Neural progenitor cell (in vitro differentiated cells): ENCODE measurements around the gene EFCC1. TPM values are rescaled to one million over a fixed set of nuclear protein-coding genes. Genes with fewer than 3 reads are reported as not detected.

Experiments
- DNase-seq: peaks from one replicate; pipeline ENCODE4 v3.0.0-alpha.2; 2016; ENCODE audit warnings: low spot score
- H2AFZ ChIP-seq: fragments of 200-600 bp; sonication (generic); replicated peaks from 2 replicates; pipeline ENCODE4 v1.6.1; 2016; ENCODE audit warnings: antibody characterized with exemption
- H3F3A ChIP-seq: fragments of 200-600 bp; sonication (generic); 2 replicates; pipeline ENCODE4 v1.6.1; 2016; ENCODE audit warnings: antibody characterized with exemption, low read depth
- H3K27ac ChIP-seq: fragments of 200-600 bp; sonication (generic); 2 replicates; pipeline ENCODE4 v1.5.1; 2016; ENCODE audit warnings: mild to moderate bottlenecking
- H3K27me3 ChIP-seq: fragments of 200-600 bp; sonication (generic); 2 replicates; pipeline ENCODE4 v1.6.1; 2016; ENCODE audit warnings: mild to moderate bottlenecking, moderate library complexity
- H3K36me3 ChIP-seq: fragments of 200-600 bp; sonication (generic); 2 replicates; pipeline ENCODE4 v1.5.1; 2016
- H3K4me1 ChIP-seq: fragments of 200-600 bp; sonication (generic); 2 replicates; pipeline ENCODE4 v1.6.1; 2016; ENCODE audit warnings: mixed run types
- H3K4me2 ChIP-seq: fragments of 200-600 bp; sonication (generic); 2 replicates; pipeline ENCODE4 v1.6.1; 2016
- H3K4me3 ChIP-seq: fragments of 200-600 bp; sonication (generic); 2 replicates; pipeline ENCODE4 v1.5.1; 2016
- H3K79me2 ChIP-seq: fragments of 200-600 bp; sonication (generic); 2 replicates; pipeline ENCODE4 v1.6.1; 2016; ENCODE audit warnings: low read depth
- H3K9ac ChIP-seq: fragments of 200-600 bp; sonication (generic); 2 replicates; pipeline ENCODE4 v1.6.1; 2016
- H3K9me3 ChIP-seq: fragments of 200-600 bp; sonication (generic); 2 replicates; pipeline ENCODE4 v1.5.1; 2016; ENCODE audit warnings: low read depth
- H4K20me1 ChIP-seq: fragments of 200-600 bp; sonication (generic); 2 replicates; pipeline ENCODE4 v1.6.1; 2016; ENCODE audit warnings: low read depth
- H3K27ac Mint-ChIP-seq: 3 replicates; pipeline ENCODE4 v1.8.0; 2021; ENCODE audit warnings: mixed read lengths
- H3K27me3 Mint-ChIP-seq: 2 replicates; pipeline ENCODE4 v1.8.0; 2022; ENCODE audit warnings: low read depth, mild to moderate bottlenecking, inconsistent platforms, moderate library complexity, mixed read lengths; ENCODE audit not compliant: insufficient read depth
- H3K36me3 Mint-ChIP-seq: 3 replicates; pipeline ENCODE4 v1.8.0; 2021; ENCODE audit warnings: mixed read lengths
- H3K4me1 Mint-ChIP-seq: 3 replicates; pipeline ENCODE4 v1.8.0; 2021; ENCODE audit warnings: mixed read lengths
- H3K4me3 Mint-ChIP-seq: 3 replicates; pipeline ENCODE4 v1.8.0; 2021; ENCODE audit warnings: mild to moderate bottlenecking, moderate library complexity, mixed read lengths
- H3K9me3 Mint-ChIP-seq: 3 replicates; pipeline ENCODE4 v1.8.0; 2020; ENCODE audit warnings: mixed read lengths
- CTCF ChIP-seq: fragments of 200-600 bp; sonication (generic); IDR thresholded peaks from 2 replicates; pipeline ENCODE4 v1.5.1; 2017; ENCODE audit warnings: antibody characterized with exemption, mild to moderate bottlenecking
- EZH2 ChIP-seq: fragments of 200-600 bp; sonication (generic); IDR thresholded peaks from 2 replicates; pipeline ENCODE4 v1.6.1; 2017; ENCODE audit warnings: antibody characterized with exemption, mild to moderate bottlenecking, moderate library complexity
- EZH2phosphoT487 ChIP-seq: fragments of 200-600 bp; sonication (generic); IDR thresholded peaks from 2 replicates; pipeline ENCODE4 v1.6.1; 2017; ENCODE audit warnings: antibody characterized with exemption
- total RNA-seq: library from RNA; depleted of rRNA; stranded (reverse); fragments of >200 nt; gene quantifications from 2 replicates; pipeline ENCODE4 v1.2.3, GENCODE V29; 2015; ENCODE audit warnings: low replicate concordance

EFCC1 gene
- total RNA-seq, 1 donor from 2014 or later, result 1.1 TPM

DNA sequence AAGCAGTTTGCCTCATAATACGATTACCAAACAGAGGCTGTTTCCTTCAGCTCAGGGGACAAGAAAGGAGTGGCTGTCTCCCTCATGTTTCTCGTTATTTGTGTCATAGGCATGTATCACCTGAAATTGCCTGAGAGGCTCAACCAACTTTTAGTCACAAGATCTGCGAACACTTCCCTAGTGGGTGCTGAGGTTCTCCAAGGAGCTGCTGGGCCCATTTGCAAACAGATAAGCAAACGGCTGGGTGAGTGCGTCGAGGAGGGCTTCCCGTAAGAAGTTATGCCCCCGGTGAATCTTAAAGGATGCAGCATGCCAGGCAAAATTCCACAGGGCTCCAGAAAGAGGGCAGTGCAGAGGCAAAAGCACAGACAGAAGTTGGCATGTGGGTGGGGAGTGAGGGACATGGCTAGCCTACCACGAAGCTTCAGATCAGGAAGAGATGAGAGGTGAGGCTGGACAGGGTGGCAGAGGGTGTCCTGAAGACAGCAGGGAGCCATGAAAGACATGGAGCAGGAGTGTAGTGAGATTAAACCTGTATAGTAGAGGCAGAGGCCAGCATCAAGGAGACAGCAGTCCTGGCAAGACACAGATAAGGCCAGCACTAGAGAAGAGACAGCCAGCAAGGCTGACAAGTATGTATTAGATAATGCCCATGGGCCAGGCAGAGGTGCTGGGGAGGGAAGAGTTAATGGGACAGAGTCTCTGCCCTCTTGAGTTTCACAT, 55.5 kb downstream of the EFCC1 start:
- Histone ChIP-seq H3K9ac (no peak overlapping the region), H3K4me2 (no peak overlapping the region), H3K9me3 (no peaks in the 10 kb centered on the region), H3F3A (no peaks in the 10 kb centered on the region), H2AFZ (no peak overlapping the region), H3K4me1 (no peaks in the 10 kb centered on the region), H3K4me3 (no peak overlapping the region), H3K79me2 (no peaks in the 10 kb centered on the region), H3K27me3 (no peaks in the 10 kb centered on the region), H4K20me1 (no peaks in the 10 kb centered on the region), H3K27ac (no peak overlapping the region), H3K36me3 (no peaks in the 10 kb centered on the region)
- H3K36me3 Mint-ChIP-seq, result no peaks in the 10 kb centered on the region
- no peak overlapping the region for H3K27ac Mint-ChIP-seq
- TF ChIP-seq EZH2 (no peak), EZH2phosphoT487 (no peak), CTCF (no peak)
- H3K9me3 Mint-ChIP-seq, result no peaks in the 10 kb centered on the region
- DNase-seq, result no peak
- peaks cover 36% of the 10 kb centered on the region for H3K4me1 Mint-ChIP-seq
- H3K27me3 Mint-ChIP-seq, result peaks cover 2% of the 10 kb centered on the region
- H3K4me3 Mint-ChIP-seq, result no peak overlapping the region

GRCh38 chr3:129057249-129057648, 56.1 kb downstream of the EFCC1 start:
- Mint-ChIP-seq H3K36me3 (no peaks in the 10 kb centered on the region), H3K9me3 (no peaks in the 10 kb centered on the region), H3K27me3 (peaks cover 2% of the 10 kb centered on the region), H3K4me3 (no peak overlapping the region), H3K27ac (no peak overlapping the region), H3K4me1 (peaks cover 32% of the 10 kb centered on the region)
- no peaks in the 10 kb centered on the region for H3K36me3 ChIP-seq
- no peaks in the 10 kb centered on the region for H3K79me2 ChIP-seq
- H3K9ac ChIP-seq, result no peak overlapping the region
- no peaks in the 10 kb centered on the region for H4K20me1 ChIP-seq
- H3K9me3 ChIP-seq, result no peaks in the 10 kb centered on the region
- no peak overlapping the region for H2AFZ ChIP-seq
- H3F3A ChIP-seq, result no peaks in the 10 kb centered on the region
- TF ChIP-seq CTCF (no peak), EZH2phosphoT487 (no peak), EZH2 (no peak)
- no peak overlapping the region for H3K4me3 ChIP-seq
- H3K4me1 ChIP-seq, result no peaks in the 10 kb centered on the region
- H3K27ac ChIP-seq, result no peak overlapping the region
- no peak for DNase-seq
- no peak overlapping the region for H3K4me2 ChIP-seq
- no peaks in the 10 kb centered on the region for H3K27me3 ChIP-seq

DNA sequence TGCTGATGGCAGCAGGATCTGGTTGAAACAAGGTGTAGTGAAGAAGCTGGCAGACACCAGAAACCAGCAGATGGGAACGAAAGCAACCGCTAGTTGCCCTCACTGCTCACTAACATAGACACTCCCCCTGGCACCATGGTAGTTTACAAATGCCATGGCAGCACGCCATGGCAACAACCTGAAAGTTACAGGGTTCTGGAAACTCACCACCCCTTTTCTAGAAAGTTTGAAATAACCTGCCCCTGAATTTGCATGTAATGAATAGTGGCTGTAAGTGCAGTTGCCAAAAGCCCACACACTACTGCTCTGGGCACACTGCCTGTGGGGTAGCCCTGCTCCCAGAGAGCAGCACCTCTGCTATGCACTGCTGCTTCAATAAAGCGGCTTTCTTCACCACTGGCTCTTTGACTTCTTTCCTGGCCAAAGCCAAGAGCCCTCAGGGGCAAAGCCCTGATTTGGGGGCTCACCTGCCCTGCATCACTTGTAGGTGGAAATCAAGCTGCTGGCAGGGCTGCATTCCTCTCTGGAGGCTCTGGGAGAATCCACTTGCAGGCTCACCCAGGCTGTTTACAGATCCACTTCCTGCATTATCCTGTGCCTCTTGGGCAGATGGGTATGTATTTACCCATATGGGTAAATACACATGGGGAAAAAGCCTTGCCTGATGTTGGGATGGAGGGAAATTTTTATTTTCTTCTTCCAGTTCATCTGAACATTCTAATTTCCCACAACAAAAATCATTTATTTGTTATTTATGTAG, 57.5 kb downstream of the EFCC1 start:
- Histone ChIP-seq H3F3A (no peaks in the 10 kb centered on the region), H3K27ac (no peak overlapping the region), H3K79me2 (no peaks in the 10 kb centered on the region), H3K9me3 (no peaks in the 10 kb centered on the region), H3K4me2 (no peak overlapping the region), H2AFZ (no peak overlapping the region), H4K20me1 (no peaks in the 10 kb centered on the region), H3K9ac (no peak overlapping the region), H3K27me3 (no peaks in the 10 kb centered on the region), H3K36me3 (no peaks in the 10 kb centered on the region), H3K4me1 (no peaks in the 10 kb centered on the region), H3K4me3 (no peak overlapping the region)
- DNase-seq, result no peak
- Mint-ChIP-seq H3K36me3 (no peaks in the 10 kb centered on the region), H3K9me3 (no peaks in the 10 kb centered on the region), H3K27me3 (peaks cover 2% of the 10 kb centered on the region), H3K4me3 (no peak overlapping the region), H3K27ac (no peak overlapping the region), H3K4me1 (peaks cover 25% of the 10 kb centered on the region)
- TF ChIP-seq EZH2phosphoT487 (no peak), EZH2 (no peak), CTCF (no peak)
